Small intestine (tissue), 7 donors: ENCODE measurements around the gene RAPGEF4. TPM values are rescaled to one million over a fixed set of nuclear protein-coding genes. Genes with fewer than 3 reads are reported as not detected.

Experiments
- DNase-seq, 2 donors: peaks; one replicate each; pipeline versions ENCODE4 v3.0.0 to v3.0.0-alpha.2; 2013
- FAIRE-seq: peaks from 2 replicates; lab custom pipeline; 2012; peaks lifted over from hg19 to GRCh38; lab: Jason Lieb, UNC
- H3K27ac ChIP-seq, 3 donors: one replicate each; pipeline ENCODE4 v1.5.1; 2013; ENCODE audit warnings: low read length in 2 of 3, mild to moderate bottlenecking in 2 of 3, control low read depth in 1 of 3, inconsistent platforms in 1 of 3, low read depth in 1 of 3, moderate library complexity in 1 of 3
- H3K27me3 ChIP-seq, 3 donors: one replicate each; pipeline ENCODE4 v1.6.1; 2013; ENCODE audit warnings: low read length in 3 of 3, inconsistent platforms in 1 of 3; ENCODE audit not compliant: control insufficient read depth in 3 of 3, insufficient read depth in 3 of 3
- H3K36me3 ChIP-seq, 3 donors: one replicate each; pipeline ENCODE4 v1.6.1; 2013; ENCODE audit warnings: low read length in 3 of 3, inconsistent platforms in 1 of 3, low read depth in 1 of 3, mild to moderate bottlenecking in 1 of 3, moderate library complexity in 1 of 3; ENCODE audit not compliant: control insufficient read depth in 3 of 3, insufficient read depth in 2 of 3
- H3K4me1 ChIP-seq, 3 donors: one replicate each; pipeline ENCODE4 v1.6.1; 2013; ENCODE audit warnings: low read length in 2 of 3, inconsistent platforms in 1 of 3, low read depth in 1 of 3, mild to moderate bottlenecking in 1 of 3, moderate library complexity in 1 of 3; ENCODE audit not compliant: control insufficient read depth in 3 of 3, insufficient read depth in 2 of 3
- H3K4me3 ChIP-seq, 3 donors: one replicate each; pipeline ENCODE4 v1.5.1; 2013; ENCODE audit warnings: low read length in 3 of 3, control low read depth in 1 of 3, inconsistent platforms in 1 of 3, low read depth in 1 of 3, mild to moderate bottlenecking in 1 of 3, moderate library complexity in 1 of 3
- H3K9me3 ChIP-seq, 2 donors: one replicate each; pipeline ENCODE4 v1.6.1; 2013; ENCODE audit warnings: low read depth in 1 of 2, low read length in 1 of 2; ENCODE audit not compliant: control insufficient read depth in 2 of 2, insufficient read depth in 1 of 2
- WGBS, 3 donors: extraction: QIAGEN DNeasy Blood & Tissue Kit; methylation state at CpG; one replicate each; pipeline ENCODE4 v1.1.7; 2013; 5-methylcytosine and 5-hydroxymethylcytosine counted together
- polyA plus RNA-seq, 4 donors: library from polyadenylated mRNA; stranded (reverse) in 3 of 4; unstranded in 1 of 4; fragments of 200-250 nt in 3 of 4; fragments of 120-200 nt in 1 of 4; gene quantifications; one replicate each; pipeline versions ENCODE4 v1.2.1 to v1.2.3, GENCODE V29; 2013
- donor health status: healthy with polysubstance abuse.
- donor health status: control.
- donor health status: control.
- donor health status: Bipolar disorder and iron deficiency.
- donor health status: healthy.

Gene RAPGEF4
- polyA plus RNA-seq, 4 donors, result 0.45 to 7.2 (median 3.4) TPM

DNA sequence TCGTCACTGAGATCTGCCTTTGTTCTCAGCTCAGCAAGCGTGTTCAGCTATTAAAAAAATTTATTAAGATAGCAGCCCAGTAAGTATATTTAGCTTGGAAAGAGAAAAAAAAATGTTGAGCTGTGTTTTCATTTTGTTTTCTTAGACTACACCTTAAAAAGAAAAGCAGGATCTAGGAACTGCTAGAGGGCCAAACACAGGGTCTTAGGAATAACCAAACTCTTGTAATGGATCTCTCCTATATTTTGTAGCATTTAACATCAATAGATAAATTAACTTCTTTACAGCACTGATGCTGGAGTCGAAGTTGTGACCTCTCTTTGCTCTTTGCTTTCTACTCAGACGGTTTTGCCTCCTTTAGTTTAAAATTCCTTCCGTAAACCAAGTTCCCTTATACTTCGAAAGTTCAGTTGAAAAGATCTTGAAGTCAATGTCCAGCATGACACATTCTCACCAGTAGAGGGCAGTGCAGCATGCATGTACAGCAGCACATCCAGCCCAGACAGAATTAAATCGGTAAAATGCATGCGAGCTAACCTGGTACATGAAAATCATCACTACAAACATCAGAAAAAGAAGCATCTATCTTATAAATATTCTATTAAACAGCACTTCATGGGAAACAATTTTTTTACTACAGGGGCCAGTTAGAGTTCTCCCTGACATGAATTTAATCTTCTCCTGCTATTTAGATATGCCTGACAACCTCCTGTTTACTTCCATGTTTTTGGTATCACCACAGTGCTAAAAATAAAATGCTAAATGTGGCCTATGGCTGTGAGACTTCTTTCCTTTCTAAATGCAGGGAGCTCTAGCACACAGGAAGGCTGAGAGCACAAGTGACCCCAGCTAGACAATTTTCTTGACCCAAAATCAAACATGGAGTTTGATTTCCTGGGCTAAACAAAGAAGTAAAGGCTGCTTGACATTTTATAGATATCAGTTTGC, 291.8 kb downstream of the RAPGEF4 start:
- WGBS, 3 donors, result 21 to 24% (median 24%) methylated on average over 8 of the region's 8 CpGs
- FAIRE-seq, result peak; percentile 5
- peak overlapping the region in 1 of 3 donors; percentile 49 for H3K27ac ChIP-seq

DNA sequence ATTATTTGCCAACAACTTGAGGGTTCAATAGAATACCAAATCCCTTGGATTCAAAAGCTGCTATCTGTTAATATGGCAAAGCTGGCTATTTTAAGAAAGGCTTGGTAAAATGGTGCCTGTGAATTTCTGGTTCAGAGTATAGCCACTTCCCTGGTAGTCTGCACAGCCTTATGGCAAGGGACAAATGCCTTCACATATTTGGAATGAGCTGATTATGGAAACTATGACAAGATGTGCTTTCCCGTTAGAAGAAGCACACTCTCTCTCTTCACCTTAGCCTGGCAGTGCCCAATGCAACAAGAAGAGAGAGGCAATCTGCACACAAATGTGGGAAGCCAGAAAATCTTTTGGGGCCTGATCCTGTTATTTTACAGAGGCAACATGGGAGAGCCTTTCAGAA, 292.5 kb downstream of the RAPGEF4 start:
- Histone ChIP-seq H3K9me3 (no peaks in the 10 kb centered on the region), H3K36me3 (no peaks in the 10 kb centered on the region), H3K27me3 (no peaks in the 10 kb centered on the region), H3K4me3 (no peak overlapping the region), H3K4me1 (peaks cover 0 to 15% (median 2%) of the 10 kb centered on the region in 3 donors), H3K27ac (peak overlapping the region in 2 of 3 donors; percentile 42 to 49)
- no peak for DNase-seq
- WGBS, 3 donors, result 42 to 70% (median 59%) methylated on average over 1 of the region's 1 CpG
- no peak for FAIRE-seq

More for the DNA sequence above, 291.8 kb downstream of the RAPGEF4 start:
- Histone ChIP-seq H3K36me3 (peaks cover 0 to under 1% (median 0%) of the 10 kb centered on the region in 3 donors), H3K27me3 (no peaks in the 10 kb centered on the region), H3K4me3 (no peak overlapping the region), H3K9me3 (no peaks in the 10 kb centered on the region), H3K4me1 (peaks cover 0 to 15% (median 2%) of the 10 kb centered on the region in 3 donors)
- DNase-seq, result peak; percentile 85 to 91

DNA sequence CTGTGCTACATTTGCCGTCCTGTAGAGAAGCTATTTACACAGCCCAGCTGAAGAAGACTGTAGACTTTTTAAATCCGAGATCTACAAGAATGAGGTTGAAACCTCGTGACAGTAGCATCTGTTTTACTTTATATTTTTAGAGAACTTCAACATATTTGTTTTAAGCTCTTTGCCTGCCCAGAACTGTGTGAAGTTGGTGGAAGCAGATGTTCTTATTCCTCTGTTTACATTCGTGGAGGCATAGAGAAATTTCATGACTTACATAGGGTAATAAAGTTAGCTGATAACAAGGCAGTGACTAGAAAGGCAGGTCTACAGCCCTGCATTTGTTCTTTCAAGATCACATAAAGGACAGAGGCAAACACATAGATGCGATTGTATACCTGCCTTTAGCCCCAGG, 293.0 kb downstream of the RAPGEF4 start:
- H3K36me3 ChIP-seq, result no peaks in the 10 kb centered on the region
- no peak for FAIRE-seq
- DNase-seq, result peak; percentile 72 to 73
- WGBS, 3 donors, result 14 to 40% (median 24%) methylated on average over 5 of the region's 5 CpGs
- H3K4me3 ChIP-seq, result no peak overlapping the region
- H3K27ac ChIP-seq, result peak overlapping the region in 1 of 3 donors; percentile 49
- H3K9me3 ChIP-seq, result no peaks in the 10 kb centered on the region
- H3K27me3 ChIP-seq, result no peaks in the 10 kb centered on the region
- peaks cover 0 to 15% (median 2%) of the 10 kb centered on the region in 3 donors for H3K4me1 ChIP-seq

DNA sequence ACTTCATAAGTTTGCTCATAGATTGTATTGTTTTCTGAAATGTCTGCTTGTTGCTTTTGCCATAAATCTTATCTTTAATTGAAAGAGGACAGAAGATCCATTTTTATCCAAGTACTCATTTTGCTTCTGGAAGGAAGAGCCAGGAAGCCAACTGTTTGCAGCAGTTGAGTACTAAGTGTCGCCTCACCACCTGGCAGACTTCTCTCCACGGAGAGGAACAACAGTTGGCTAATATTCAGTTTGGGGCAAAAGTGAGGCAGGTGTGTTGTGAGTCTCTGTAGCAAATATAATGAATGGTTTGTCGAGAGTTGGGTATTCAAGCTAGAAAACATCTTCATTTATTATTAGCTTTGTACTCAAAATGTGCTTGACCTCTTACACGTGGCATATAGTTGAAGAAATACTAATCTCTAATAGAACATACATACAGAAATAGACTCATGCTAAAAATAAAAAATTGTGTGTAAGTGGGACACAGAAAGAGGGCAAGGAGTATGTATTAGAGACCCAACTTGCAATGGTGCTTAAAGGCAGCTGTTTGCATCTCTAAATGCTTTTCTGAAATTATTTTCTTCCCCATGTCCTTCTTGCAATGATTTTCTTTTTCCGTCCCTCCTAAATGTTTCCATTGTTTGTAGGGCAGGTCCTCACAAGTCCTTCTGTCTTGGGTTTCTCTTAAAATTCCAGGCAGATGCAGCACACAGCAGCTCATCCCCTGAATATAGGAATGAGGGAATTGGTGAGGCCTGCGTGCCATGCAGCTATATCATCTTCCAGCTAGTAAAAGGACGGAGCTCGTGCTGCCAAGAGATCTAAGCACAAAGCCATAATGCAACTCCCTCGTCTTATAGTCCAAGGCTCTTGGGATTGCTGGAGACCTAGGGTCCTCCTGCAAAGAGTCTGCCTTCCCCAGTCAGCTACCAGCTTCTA, 295.2 kb downstream of the RAPGEF4 start:
- WGBS, 3 donors, result 78 to 83% (median 79%) methylated on average over 9 of the region's 9 CpGs
- H3K27ac ChIP-seq, result no peak overlapping the region
- no peak for DNase-seq
- no peaks in the 10 kb centered on the region for H3K9me3 ChIP-seq
- no peak for FAIRE-seq
- no peak overlapping the region for H3K4me3 ChIP-seq
- H3K27me3 ChIP-seq, result no peaks in the 10 kb centered on the region
- H3K4me1 ChIP-seq, result peaks cover 0 to 17% (median 2%) of the 10 kb centered on the region in 3 donors
- peaks cover 0 to 2% (median 0%) of the 10 kb centered on the region in 3 donors for H3K36me3 ChIP-seq

DNA sequence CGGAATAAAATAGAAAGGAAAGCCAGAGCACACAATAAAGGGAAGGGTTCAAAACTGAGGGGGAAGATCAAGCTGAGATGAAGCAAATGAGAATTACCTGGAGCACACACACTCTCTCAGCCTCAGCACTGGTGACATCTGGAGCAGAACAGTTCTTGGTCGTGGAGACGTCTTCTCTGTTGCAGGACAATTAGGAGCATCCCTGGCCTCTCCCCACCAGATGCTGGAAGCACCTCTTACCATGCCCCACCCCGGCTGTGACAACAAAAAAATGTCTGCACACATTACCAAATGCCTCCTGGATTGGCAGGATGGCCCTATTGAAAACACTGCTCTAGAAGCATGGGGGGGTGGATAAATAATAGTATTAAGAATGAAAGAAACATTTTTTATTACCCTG, 296.4 kb downstream of the RAPGEF4 start:
- FAIRE-seq (no peak), DNase-seq (no peak)
- H3K27me3 ChIP-seq, result no peaks in the 10 kb centered on the region
- H3K9me3 ChIP-seq, result no peaks in the 10 kb centered on the region
- peaks cover 0 to 18% (median 2%) of the 10 kb centered on the region in 3 donors for H3K4me1 ChIP-seq
- WGBS, 3 donors, result 87 to 93% (median 89%) methylated on average over 4 of the region's 4 CpGs
- H3K27ac ChIP-seq, result no peak overlapping the region
- no peak overlapping the region for H3K4me3 ChIP-seq
- H3K36me3 ChIP-seq, result peaks cover 0 to 2% (median 0%) of the 10 kb centered on the region in 3 donors

DNA sequence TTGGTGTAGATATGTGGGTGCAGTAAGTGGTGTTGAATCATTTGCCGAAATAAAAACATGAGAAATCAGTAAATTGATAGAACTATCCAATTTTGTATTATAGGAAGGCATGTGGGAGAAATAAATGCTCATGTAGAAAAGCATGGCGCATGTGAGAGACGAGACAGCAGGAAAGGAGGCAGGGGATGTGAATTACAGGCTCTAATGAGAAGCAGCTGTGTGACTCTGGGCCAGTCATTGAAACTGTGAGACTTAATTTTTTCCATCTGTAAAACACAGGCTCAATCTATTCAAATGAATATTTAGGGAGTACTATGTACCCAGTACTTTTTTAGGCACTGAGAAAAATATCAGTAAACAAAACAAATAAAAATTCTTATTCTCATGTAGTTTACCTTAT, 297.4 kb downstream of the RAPGEF4 start:
- Histone ChIP-seq H3K36me3 (peaks cover 0 to 2% (median 0%) of the 10 kb centered on the region in 3 donors), H3K4me3 (no peak overlapping the region), H3K4me1 (peaks cover 0 to 13% (median 2%) of the 10 kb centered on the region in 3 donors), H3K27ac (no peak overlapping the region), H3K27me3 (no peaks in the 10 kb centered on the region), H3K9me3 (no peaks in the 10 kb centered on the region)
- DNase-seq (no peak), FAIRE-seq (no peak)
- 92 to 98% (median 96%) methylated on average over 3 of the region's 3 CpGs for WGBS, 3 donors

DNA sequence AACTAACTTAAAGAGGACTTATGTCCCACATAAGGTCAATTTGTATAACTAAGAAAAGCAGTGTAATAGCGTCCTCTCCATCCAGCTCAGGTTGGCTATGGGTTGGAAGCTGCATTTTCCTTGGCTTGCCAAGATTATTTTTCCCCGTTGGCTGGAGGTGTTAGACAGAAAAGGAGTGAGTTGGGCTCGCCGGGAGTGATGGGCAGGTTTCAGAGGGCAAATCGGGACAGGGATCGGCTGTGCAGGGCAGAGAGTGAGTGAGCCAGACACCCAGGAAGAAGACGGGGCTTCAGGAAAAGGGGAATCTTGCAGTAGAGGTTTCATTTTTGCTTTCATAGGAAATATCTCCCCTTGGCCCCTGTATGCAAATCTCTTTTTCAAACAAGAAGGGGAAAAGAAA, 298.5 kb downstream of the RAPGEF4 start:
- WGBS, 3 donors, result 64 to 75% (median 69%) methylated on average over 7 of the region's 7 CpGs
- Histone ChIP-seq H3K9me3 (no peaks in the 10 kb centered on the region), H3K36me3 (peaks cover 0 to 2% (median 0%) of the 10 kb centered on the region in 3 donors), H3K4me3 (no peak overlapping the region), H3K27me3 (no peaks in the 10 kb centered on the region), H3K4me1 (peaks cover 0 to 3% (median 0%) of the 10 kb centered on the region in 3 donors), H3K27ac (no peak overlapping the region)
- no peak for DNase-seq
- FAIRE-seq, result no peak
